Measurements from ENCODE around the gene ROS1. TPM values are rescaled to one million over a fixed set of nuclear protein-coding genes. Genes with fewer than 3 reads are reported as not detected.

Gene ROS1
- total and polyA plus RNA-seq, 2 donors (not counting 1 experiment from before 2014, with no cell fraction given): not detected

GRCh38 chr6:117311726-117312125 is 114.0 kb downstream of the ROS1 start:
- no peaks in the 10 kb centered on the region for H3K36me3 ChIP-seq (replicated peaks in 1 of 2; ENCODE audit: control extremely low read depth in 1 of 2, control insufficient read depth in 1 of 2, extremely low read depth in 1 of 2, insufficient read depth in 2 of 2, low read length in 1 of 2)
- Mint-ChIP-seq H3K4me3 (no peak overlapping the region), H3K27me3 (peaks cover 4% of the 10 kb centered on the region), H3K9me3 (ENCODE audit: insufficient read depth) (no peaks in the 10 kb centered on the region), H3K4me1 (no peaks in the 10 kb centered on the region), H3K27ac (no peak overlapping the region)
- 100% methylated on average over 1 of the region's 1 CpG for WGBS (ENCODE audit: insufficient coverage)
- POLR2A ChIA-PET: no interaction called here
- no peaks in the 10 kb centered on the region for H3K4me1 ChIP-seq (ENCODE audit: control insufficient read depth in 2 of 2, insufficient read depth in 2 of 2, low read length in 2 of 2)
- H3K27ac ChIP-seq (ENCODE audit: low read length in 2 of 2): no peak overlapping the region
- ATAC-seq (ENCODE audit: low read depth) (no peak), DNase-seq (no peak)
- H3K4me2 ChIP-seq (replicated peaks; ENCODE audit: low read depth, low read length, poor library complexity, severe bottlenecking): no peak overlapping the region
- no peak overlapping the region for H3K9ac ChIP-seq (ENCODE audit: low read length)
- no peak overlapping the region for H2AFZ ChIP-seq (ENCODE audit: insufficient read depth, low read depth, low read length, poor library complexity, severe bottlenecking)
- no peaks in the 10 kb centered on the region for H3K9me3 ChIP-seq (ENCODE audit: control extremely low read depth in 1 of 3, control insufficient read depth in 2 of 3, insufficient read depth in 1 of 3, low read length in 2 of 3)
- no peak overlapping the region for H3K4me3 ChIP-seq (ENCODE audit: control extremely low read depth in 1 of 5, extremely low read depth in 1 of 5, insufficient read depth in 1 of 5, low read depth in 2 of 5, low read length in 4 of 5)
- no peaks in the 10 kb centered on the region for H3K27me3 ChIP-seq (replicated peaks in 1 of 4; ENCODE audit: control extremely low read depth in 1 of 4, control insufficient read depth in 3 of 4, insufficient read depth in 4 of 4, low read length in 3 of 4)
- no peaks in the 10 kb centered on the region for H3K79me2 ChIP-seq (ENCODE audit: control insufficient read depth, insufficient read depth, low read length)
- H4K20me1 ChIP-seq (ENCODE audit: control insufficient read depth, insufficient read depth, low read length, poor library complexity, severe bottlenecking): no peaks in the 10 kb centered on the region
- CTCF ChIA-PET: no interaction called here
- intact Hi-C loops (cut with micrococcal nuclease): no loop called here
- TF ChIP-seq EZH2 (IDR thresholded peaks at IDR 0.05; ENCODE audit: borderline replicate concordance, insufficient read depth, low read depth, low read length, poor library complexity, severe bottlenecking): no peak
- TF ChIP-seq CTCF (IDR thresholded peaks at IDR 0.05): no peak

GRCh38 chr6:117311310-117311709 is 114.4 kb downstream of the ROS1 start:
- Histone ChIP-seq H3K79me2 (ENCODE audit: control insufficient read depth, insufficient read depth, low read length) (no peaks in the 10 kb centered on the region), H4K20me1 (ENCODE audit: control insufficient read depth, insufficient read depth, low read length, poor library complexity, severe bottlenecking) (no peaks in the 10 kb centered on the region), H3K4me2 (replicated peaks; ENCODE audit: low read depth, low read length, poor library complexity, severe bottlenecking) (no peak overlapping the region), H3K36me3 (replicated peaks in 1 of 2; ENCODE audit: control extremely low read depth in 1 of 2, control insufficient read depth in 1 of 2, extremely low read depth in 1 of 2, insufficient read depth in 2 of 2, low read length in 1 of 2) (no peaks in the 10 kb centered on the region), H3K27ac (ENCODE audit: low read length in 2 of 2) (no peak overlapping the region), H3K27me3 (replicated peaks in 1 of 4; ENCODE audit: control extremely low read depth in 1 of 4, control insufficient read depth in 3 of 4, insufficient read depth in 4 of 4, low read length in 3 of 4) (no peaks in the 10 kb centered on the region), H3K9me3 (ENCODE audit: control extremely low read depth in 1 of 3, control insufficient read depth in 2 of 3, insufficient read depth in 1 of 3, low read length in 2 of 3) (no peaks in the 10 kb centered on the region), H2AFZ (ENCODE audit: insufficient read depth, low read depth, low read length, poor library complexity, severe bottlenecking) (no peak overlapping the region), H3K4me3 (ENCODE audit: control extremely low read depth in 1 of 5, extremely low read depth in 1 of 5, insufficient read depth in 1 of 5, low read depth in 2 of 5, low read length in 4 of 5) (no peak overlapping the region), H3K9ac (ENCODE audit: low read length) (no peak overlapping the region), H3K4me1 (ENCODE audit: control insufficient read depth in 2 of 2, insufficient read depth in 2 of 2, low read length in 2 of 2) (no peaks in the 10 kb centered on the region)
- no peak for TF ChIP-seq CTCF (IDR thresholded peaks at IDR 0.05)
- TF ChIP-seq EZH2 (IDR thresholded peaks at IDR 0.05; ENCODE audit: borderline replicate concordance, insufficient read depth, low read depth, low read length, poor library complexity, severe bottlenecking): no peak
- no CpG with 5 or more reads among the region's 3 CpGs for WGBS (ENCODE audit: insufficient coverage)
- Mint-ChIP-seq H3K4me3 (no peak overlapping the region), H3K27ac (no peak overlapping the region), H3K4me1 (no peaks in the 10 kb centered on the region), H3K27me3 (peaks cover 4% of the 10 kb centered on the region), H3K9me3 (ENCODE audit: insufficient read depth) (no peaks in the 10 kb centered on the region)
- POLR2A ChIA-PET: no interaction called here
- ATAC-seq (ENCODE audit: low read depth): no peak
- CTCF ChIA-PET: no interaction called here
- DNase-seq: no peak
- intact Hi-C loops (cut with micrococcal nuclease): no loop called here

Measured in B cell (primary cell).